ENCODE measurements around the gene COL17A1.

COL17A1 gene

GRCh38 chr10:104074505-104074904, 11.2 kb downstream of the COL17A1 start:
- no peaks in the 10 kb centered on the region for H3K9me3 ChIP-seq (ENCODE audit: control insufficient read depth in 2 of 2, low read length in 2 of 2)
- H3K36me3 ChIP-seq (ENCODE audit: control insufficient read depth in 2 of 2, insufficient read depth in 2 of 2, low read length in 2 of 2) = no peaks in the 10 kb centered on the region
- H3K27ac ChIP-seq (ENCODE audit: low read length) = no peak overlapping the region
- no peaks in the 10 kb centered on the region for H3K4me1 ChIP-seq (ENCODE audit: control insufficient read depth, insufficient read depth, low read length)
- H3K27me3 ChIP-seq (ENCODE audit: control insufficient read depth in 1 of 2, insufficient read depth in 2 of 2, low read length in 2 of 2) = peaks cover 3 to 4% of the 10 kb centered on the region in 2 donors
- no peak overlapping the region for H3K4me3 ChIP-seq (ENCODE audit: low read length in 2 of 2)
- no peak overlapping the region for H3K9ac ChIP-seq (ENCODE audit: low read length in 2 of 2)

GRCh38 chr10:104072786-104073185, 12.9 kb downstream of the COL17A1 start:
- Histone ChIP-seq H3K4me1 (ENCODE audit: control insufficient read depth, insufficient read depth, low read length) (no peaks in the 10 kb centered on the region), H3K27ac (ENCODE audit: low read length) (no peak overlapping the region), H3K27me3 (ENCODE audit: control insufficient read depth in 1 of 2, insufficient read depth in 2 of 2, low read length in 2 of 2) (peaks cover 3 to 4% of the 10 kb centered on the region in 2 donors), H3K4me3 (ENCODE audit: low read length in 2 of 2) (no peak overlapping the region), H3K9me3 (ENCODE audit: control insufficient read depth in 2 of 2, low read length in 2 of 2) (no peaks in the 10 kb centered on the region), H3K9ac (ENCODE audit: low read length in 2 of 2) (no peak overlapping the region), H3K36me3 (ENCODE audit: control insufficient read depth in 2 of 2, insufficient read depth in 2 of 2, low read length in 2 of 2) (no peaks in the 10 kb centered on the region)

GRCh38 chr10:104069613-104070012, 16.1 kb downstream of the COL17A1 start:
- Histone ChIP-seq H3K36me3 (ENCODE audit: control insufficient read depth in 2 of 2, insufficient read depth in 2 of 2, low read length in 2 of 2) (no peaks in the 10 kb centered on the region), H3K4me3 (ENCODE audit: low read length in 2 of 2) (no peak overlapping the region), H3K27ac (ENCODE audit: low read length) (no peak overlapping the region), H3K9me3 (ENCODE audit: control insufficient read depth in 2 of 2, low read length in 2 of 2) (no peaks in the 10 kb centered on the region), H3K27me3 (ENCODE audit: control insufficient read depth in 1 of 2, insufficient read depth in 2 of 2, low read length in 2 of 2) (peaks cover 0 to 5% of the 10 kb centered on the region in 2 donors), H3K9ac (ENCODE audit: low read length in 2 of 2) (no peak overlapping the region), H3K4me1 (ENCODE audit: control insufficient read depth, insufficient read depth, low read length) (no peaks in the 10 kb centered on the region)

GRCh38 chr10:104067525-104067924, 18.2 kb downstream of the COL17A1 start:
- H3K27ac ChIP-seq (ENCODE audit: low read length) = no peak overlapping the region
- no peak overlapping the region for H3K4me3 ChIP-seq (ENCODE audit: low read length in 2 of 2)
- no peaks in the 10 kb centered on the region for H3K4me1 ChIP-seq (ENCODE audit: control insufficient read depth, insufficient read depth, low read length)
- H3K9ac ChIP-seq (ENCODE audit: low read length in 2 of 2) = no peak overlapping the region
- H3K27me3 ChIP-seq (ENCODE audit: control insufficient read depth in 1 of 2, insufficient read depth in 2 of 2, low read length in 2 of 2) = peaks cover 2 to 6% of the 10 kb centered on the region in 2 donors
- H3K9me3 ChIP-seq (ENCODE audit: control insufficient read depth in 2 of 2, low read length in 2 of 2) = no peaks in the 10 kb centered on the region
- H3K36me3 ChIP-seq (ENCODE audit: control insufficient read depth in 2 of 2, insufficient read depth in 2 of 2, low read length in 2 of 2) = no peaks in the 10 kb centered on the region

- Histone ChIP-seq H3K9me3 (ENCODE audit: control insufficient read depth in 2 of 2, low read length in 2 of 2) (no peaks in the 10 kb centered on the region), H3K27me3 (ENCODE audit: control insufficient read depth in 1 of 2, insufficient read depth in 2 of 2, low read length in 2 of 2) (peaks cover 2 to 6% of the 10 kb centered on the region in 2 donors), H3K27ac (ENCODE audit: low read length) (no peak overlapping the region), H3K9ac (ENCODE audit: low read length in 2 of 2) (no peak overlapping the region), H3K36me3 (ENCODE audit: control insufficient read depth in 2 of 2, insufficient read depth in 2 of 2, low read length in 2 of 2) (no peaks in the 10 kb centered on the region), H3K4me3 (ENCODE audit: low read length in 2 of 2) (no peak overlapping the region), H3K4me1 (ENCODE audit: control insufficient read depth, insufficient read depth, low read length) (no peaks in the 10 kb centered on the region)
Observed at GRCh38 chr10:104066945-104067344, 18.7 kb downstream of the COL17A1 start.

- Histone ChIP-seq H3K4me1 (ENCODE audit: control insufficient read depth, insufficient read depth, low read length) (no peaks in the 10 kb centered on the region), H3K4me3 (ENCODE audit: low read length in 2 of 2) (no peak overlapping the region), H3K27me3 (ENCODE audit: control insufficient read depth in 1 of 2, insufficient read depth in 2 of 2, low read length in 2 of 2) (peaks cover 2 to 4% of the 10 kb centered on the region in 2 donors), H3K9ac (ENCODE audit: low read length in 2 of 2) (no peak overlapping the region), H3K9me3 (ENCODE audit: control insufficient read depth in 2 of 2, low read length in 2 of 2) (no peaks in the 10 kb centered on the region), H3K27ac (ENCODE audit: low read length) (no peak overlapping the region), H3K36me3 (ENCODE audit: control insufficient read depth in 2 of 2, insufficient read depth in 2 of 2, low read length in 2 of 2) (no peaks in the 10 kb centered on the region)
Observed at GRCh38 chr10:104065748-104066147, 19.9 kb downstream of the COL17A1 start.

GRCh38 chr10:104061196-104061595, 24.5 kb downstream of the COL17A1 start:
- Histone ChIP-seq H3K9ac (ENCODE audit: low read length in 2 of 2) (no peak overlapping the region), H3K36me3 (ENCODE audit: control insufficient read depth in 2 of 2, insufficient read depth in 2 of 2, low read length in 2 of 2) (no peaks in the 10 kb centered on the region), H3K4me1 (ENCODE audit: control insufficient read depth, insufficient read depth, low read length) (no peaks in the 10 kb centered on the region), H3K27me3 (ENCODE audit: control insufficient read depth in 1 of 2, insufficient read depth in 2 of 2, low read length in 2 of 2) (peaks cover 2 to 4% of the 10 kb centered on the region in 2 donors), H3K9me3 (ENCODE audit: control insufficient read depth in 2 of 2, low read length in 2 of 2) (no peaks in the 10 kb centered on the region), H3K27ac (ENCODE audit: low read length) (no peak overlapping the region), H3K4me3 (ENCODE audit: low read length in 2 of 2) (no peak overlapping the region)

GRCh38 chr10:104059364-104059763, 26.3 kb downstream of the COL17A1 start:
- Histone ChIP-seq H3K27ac (ENCODE audit: low read length) (no peak overlapping the region), H3K9me3 (ENCODE audit: control insufficient read depth in 2 of 2, low read length in 2 of 2) (no peaks in the 10 kb centered on the region), H3K4me1 (ENCODE audit: control insufficient read depth, insufficient read depth, low read length) (no peaks in the 10 kb centered on the region), H3K9ac (ENCODE audit: low read length in 2 of 2) (no peak overlapping the region), H3K4me3 (ENCODE audit: low read length in 2 of 2) (no peak overlapping the region), H3K27me3 (ENCODE audit: control insufficient read depth in 1 of 2, insufficient read depth in 2 of 2, low read length in 2 of 2) (peaks cover 1 to 2% of the 10 kb centered on the region in 2 donors), H3K36me3 (ENCODE audit: control insufficient read depth in 2 of 2, insufficient read depth in 2 of 2, low read length in 2 of 2) (no peaks in the 10 kb centered on the region)

GRCh38 chr10:104057717-104058116, 28.0 kb downstream of the COL17A1 start:
- H3K9ac ChIP-seq (ENCODE audit: low read length in 2 of 2) = no peak overlapping the region
- H3K4me1 ChIP-seq (ENCODE audit: control insufficient read depth, insufficient read depth, low read length) = no peaks in the 10 kb centered on the region
- H3K36me3 ChIP-seq (ENCODE audit: control insufficient read depth in 2 of 2, insufficient read depth in 2 of 2, low read length in 2 of 2) = no peaks in the 10 kb centered on the region
- no peak overlapping the region for H3K4me3 ChIP-seq (ENCODE audit: low read length in 2 of 2)
- no peaks in the 10 kb centered on the region for H3K27me3 ChIP-seq (ENCODE audit: control insufficient read depth in 1 of 2, insufficient read depth in 2 of 2, low read length in 2 of 2)
- no peak overlapping the region for H3K27ac ChIP-seq (ENCODE audit: low read length)
- H3K9me3 ChIP-seq (ENCODE audit: control insufficient read depth in 2 of 2, low read length in 2 of 2) = no peaks in the 10 kb centered on the region

- H3K4me3 ChIP-seq (ENCODE audit: low read length in 2 of 2) = no peak overlapping the region
- no peaks in the 10 kb centered on the region for H3K4me1 ChIP-seq (ENCODE audit: control insufficient read depth, insufficient read depth, low read length)
- H3K36me3 ChIP-seq (ENCODE audit: control insufficient read depth in 2 of 2, insufficient read depth in 2 of 2, low read length in 2 of 2) = no peaks in the 10 kb centered on the region
- no peaks in the 10 kb centered on the region for H3K27me3 ChIP-seq (ENCODE audit: control insufficient read depth in 1 of 2, insufficient read depth in 2 of 2, low read length in 2 of 2)
- no peak overlapping the region for H3K9ac ChIP-seq (ENCODE audit: low read length in 2 of 2)
- no peak overlapping the region for H3K27ac ChIP-seq (ENCODE audit: low read length)
- H3K9me3 ChIP-seq (ENCODE audit: control insufficient read depth in 2 of 2, low read length in 2 of 2) = no peaks in the 10 kb centered on the region
Observed at GRCh38 chr10:104056619-104057273, 28.9 kb downstream of the COL17A1 start.

- Histone ChIP-seq H3K4me3 (ENCODE audit: low read length in 2 of 2) (no peak overlapping the region), H3K9me3 (ENCODE audit: control insufficient read depth in 2 of 2, low read length in 2 of 2) (no peaks in the 10 kb centered on the region), H3K36me3 (ENCODE audit: control insufficient read depth in 2 of 2, insufficient read depth in 2 of 2, low read length in 2 of 2) (no peaks in the 10 kb centered on the region), H3K27me3 (ENCODE audit: control insufficient read depth in 1 of 2, insufficient read depth in 2 of 2, low read length in 2 of 2) (no peaks in the 10 kb centered on the region), H3K27ac (ENCODE audit: low read length) (no peak overlapping the region), H3K9ac (ENCODE audit: low read length in 2 of 2) (no peak overlapping the region), H3K4me1 (ENCODE audit: control insufficient read depth, insufficient read depth, low read length) (no peaks in the 10 kb centered on the region)
Observed at GRCh38 chr10:104054430-104054829, 31.2 kb downstream of the COL17A1 start.
